ENCODE results near the gene USH2A.

Gene USH2A

GRCh38 chr1:215889871-215890270 is 533.4 kb downstream of the USH2A start:
- no peak overlapping the region for H3K4me3 ChIP-seq (ENCODE audit: low read length)
- no peak for TF ChIP-seq ZNF274 (IDR thresholded peaks at IDR 0.05; ENCODE audit: low read depth, low read length)

- no peak for TF ChIP-seq ZNF274 (IDR thresholded peaks at IDR 0.05; ENCODE audit: low read depth, low read length)
- H3K4me3 ChIP-seq (ENCODE audit: low read length) = no peak overlapping the region
These were observed 535.1 kb downstream of the USH2A start for GRCh38 chr1:215888159-215888558.

- TF ChIP-seq ZNF274 (IDR thresholded peaks at IDR 0.05; ENCODE audit: low read depth, low read length) = no peak
These were observed 535.6 kb downstream of the USH2A start for GRCh38 chr1:215887627-215888026.

GRCh38 chr1:215883004-215883403 is 540.2 kb downstream of the USH2A start:
- TF ChIP-seq ZNF274 (IDR thresholded peaks at IDR 0.05; ENCODE audit: low read depth, low read length) = no peak

More at GRCh38 chr1:215887627-215888026, 535.6 kb downstream of the USH2A start:
- no peak overlapping the region for H3K4me3 ChIP-seq (ENCODE audit: low read length)

GRCh38 chr1:215878843-215879242 is 544.4 kb downstream of the USH2A start:
- H3K4me3 ChIP-seq (ENCODE audit: low read length) = no peak overlapping the region
- TF ChIP-seq ZNF274 (IDR thresholded peaks at IDR 0.05; ENCODE audit: low read depth, low read length) = no peak

More at GRCh38 chr1:215883004-215883403, 540.2 kb downstream of the USH2A start:
- no peak overlapping the region for H3K4me3 ChIP-seq (ENCODE audit: low read length)

GRCh38 chr1:215878128-215878527 is 545.1 kb downstream of the USH2A start:
- H3K4me3 ChIP-seq (ENCODE audit: low read length) = no peak overlapping the region
- no peak for TF ChIP-seq ZNF274 (IDR thresholded peaks at IDR 0.05; ENCODE audit: low read depth, low read length)

GRCh38 chr1:215877452-215877951 is 545.7 kb downstream of the USH2A start:
- no peak overlapping the region for H3K4me3 ChIP-seq (ENCODE audit: low read length)
- TF ChIP-seq ZNF274 (IDR thresholded peaks at IDR 0.05; ENCODE audit: low read depth, low read length) = no peak

- no peak overlapping the region for H3K4me3 ChIP-seq (ENCODE audit: low read length)
- TF ChIP-seq ZNF274 (IDR thresholded peaks at IDR 0.05; ENCODE audit: low read depth, low read length) = no peak
These were observed 547.5 kb downstream of the USH2A start for GRCh38 chr1:215875712-215876111.

GRCh38 chr1:215875236-215875635 is 548.0 kb downstream of the USH2A start:
- H3K4me3 ChIP-seq (ENCODE audit: low read length) = no peak overlapping the region
- TF ChIP-seq ZNF274 (IDR thresholded peaks at IDR 0.05; ENCODE audit: low read depth, low read length) = no peak

- no peak for TF ChIP-seq ZNF274 (IDR thresholded peaks at IDR 0.05; ENCODE audit: low read depth, low read length)
- H3K4me3 ChIP-seq (ENCODE audit: low read length) = no peak overlapping the region
These were observed 550.6 kb downstream of the USH2A start for GRCh38 chr1:215872658-215873057.

- no peak for TF ChIP-seq ZNF274 (IDR thresholded peaks at IDR 0.05; ENCODE audit: low read depth, low read length)
- no peak overlapping the region for H3K4me3 ChIP-seq (ENCODE audit: low read length)
These were observed 554.7 kb downstream of the USH2A start for GRCh38 chr1:215868500-215868899.

- TF ChIP-seq ZNF274 (IDR thresholded peaks at IDR 0.05; ENCODE audit: low read depth, low read length) = no peak
- H3K4me3 ChIP-seq (ENCODE audit: low read length) = no peak overlapping the region
These were observed 558.2 kb downstream of the USH2A start for GRCh38 chr1:215865060-215865459.

- TF ChIP-seq ZNF274 (IDR thresholded peaks at IDR 0.05; ENCODE audit: low read depth, low read length) = no peak
- no peak overlapping the region for H3K4me3 ChIP-seq (ENCODE audit: low read length)
These were observed 559.5 kb downstream of the USH2A start for GRCh38 chr1:215863796-215864195.

GRCh38 chr1:215860833-215861232 is 562.4 kb downstream of the USH2A start:
- no peak for TF ChIP-seq ZNF274 (IDR thresholded peaks at IDR 0.05; ENCODE audit: low read depth, low read length)
- H3K4me3 ChIP-seq (ENCODE audit: low read length) = no peak overlapping the region

GRCh38 chr1:215857317-215857716 is 565.9 kb downstream of the USH2A start:
- no peak overlapping the region for H3K4me3 ChIP-seq (ENCODE audit: low read length)
- TF ChIP-seq ZNF274 (IDR thresholded peaks at IDR 0.05; ENCODE audit: low read depth, low read length) = no peak

- TF ChIP-seq ZNF274 (IDR thresholded peaks at IDR 0.05; ENCODE audit: low read depth, low read length) = no peak
These were observed 577.9 kb downstream of the USH2A start for GRCh38 chr1:215845234-215845891.

More at GRCh38 chr1:215845234-215845891, 577.9 kb downstream of the USH2A start:
- H3K4me3 ChIP-seq (ENCODE audit: low read length) = no peak overlapping the region

Measured in GM08714 (cell line).